Keratinocyte (primary cell): ENCODE data around the gene CNOT8.

Experiments used
- CTCF ChIP-seq, 3 experiments: IDR thresholded peaks in 1 of 3; conservative IDR thresholded peaks in 1 of 3; optimal IDR thresholded peaks in 1 of 3; 2 replicates in 2 of 3; 3 replicates in 1 of 3; pipeline versions ENCODE3 to v1.5.1; 2011; ENCODE audit warnings: low read length in 3 of 3, mild to moderate bottlenecking in 3 of 3, moderate library complexity in 2 of 3, control low read depth in 1 of 3, inconsistent platforms in 1 of 3; ENCODE audit not compliant: insufficient read depth in 2 of 3; ENCODE audit errors: extremely low read depth in 1 of 3
- EZH2 ChIP-seq: IDR thresholded peaks from one replicate; pipeline ENCODE4 v1.6.1; 2012; ENCODE audit warnings: inconsistent platforms, mild to moderate bottlenecking, low read length, moderate library complexity

- no peak for TF ChIP-seq CTCF (optimal IDR thresholded peaks at IDR 0.05 in 1 of 3, IDR thresholded peaks at IDR 0.05 in 1 of 3, conservative IDR thresholded peaks at IDR 0.05 in 1 of 3; ENCODE audit: extremely low read depth in 1 of 3, insufficient read depth in 2 of 3, low read length in 3 of 3)
- TF ChIP-seq EZH2, result no peak
These were observed 13.3 kb downstream of the CNOT8 start for GRCh38 chr5:154871734-154872133.
